NB4 (cell line): Measurements from ENCODE around the gene UBA52.

Experiments
- MYC ChIP-seq: IDR thresholded peaks from 2 replicates; pipeline ENCODE4 v1.6.1; 2011; ENCODE audit warnings: low read depth, low read length
- POLR2A ChIP-seq: IDR thresholded peaks from 2 replicates; pipeline ENCODE4 v1.6.1; 2011; ENCODE audit warnings: mild to moderate bottlenecking; ENCODE audit not compliant: insufficient read length; ENCODE audit errors: extremely low read depth
- TF ChIP-seq, protein P1 (sequence below): IDR thresholded peaks from one replicate; pipeline ENCODE4 v1.5.1; 2012; ENCODE audit warnings: low read depth, low read length

DNA sequence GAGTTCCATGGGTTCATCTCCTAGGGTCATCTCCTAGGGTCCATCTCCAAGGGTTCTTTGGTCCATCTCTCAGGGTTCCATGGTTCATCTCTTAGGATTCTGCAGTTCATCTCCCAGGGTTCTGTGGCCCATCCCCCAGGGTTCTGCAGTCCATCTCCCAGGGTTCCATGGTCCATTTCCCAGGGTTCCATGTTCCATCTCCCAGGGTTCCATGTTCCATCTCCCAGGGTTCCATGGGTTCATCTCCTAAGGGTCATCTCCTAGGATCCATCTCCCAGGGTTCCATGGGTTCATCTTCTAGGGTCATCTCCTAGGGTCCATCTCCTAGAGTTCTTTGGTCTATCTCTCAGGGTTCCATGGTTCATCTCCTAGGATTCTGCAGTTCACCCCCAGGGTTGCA, 45.9 kb downstream of the UBA52 start:
- TF ChIP-seq POLR2A = no peak
- TF ChIP-seq, protein P1, sequence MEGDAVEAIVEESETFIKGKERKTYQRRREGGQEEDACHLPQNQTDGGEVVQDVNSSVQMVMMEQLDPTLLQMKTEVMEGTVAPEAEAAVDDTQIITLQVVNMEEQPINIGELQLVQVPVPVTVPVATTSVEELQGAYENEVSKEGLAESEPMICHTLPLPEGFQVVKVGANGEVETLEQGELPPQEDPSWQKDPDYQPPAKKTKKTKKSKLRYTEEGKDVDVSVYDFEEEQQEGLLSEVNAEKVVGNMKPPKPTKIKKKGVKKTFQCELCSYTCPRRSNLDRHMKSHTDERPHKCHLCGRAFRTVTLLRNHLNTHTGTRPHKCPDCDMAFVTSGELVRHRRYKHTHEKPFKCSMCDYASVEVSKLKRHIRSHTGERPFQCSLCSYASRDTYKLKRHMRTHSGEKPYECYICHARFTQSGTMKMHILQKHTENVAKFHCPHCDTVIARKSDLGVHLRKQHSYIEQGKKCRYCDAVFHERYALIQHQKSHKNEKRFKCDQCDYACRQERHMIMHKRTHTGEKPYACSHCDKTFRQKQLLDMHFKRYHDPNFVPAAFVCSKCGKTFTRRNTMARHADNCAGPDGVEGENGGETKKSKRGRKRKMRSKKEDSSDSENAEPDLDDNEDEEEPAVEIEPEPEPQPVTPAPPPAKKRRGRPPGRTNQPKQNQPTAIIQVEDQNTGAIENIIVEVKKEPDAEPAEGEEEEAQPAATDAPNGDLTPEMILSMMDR = no peak
- no peak for TF ChIP-seq MYC
